ENCODE data around the gene CYP20A1.
"Not testable (repeated sequence)": the region's sequence is repeated elsewhere in the genome, so short reads cannot be mapped to it uniquely, and the experiment has no call there.

The CYP20A1 gene

GRCh38 chr2:203238704-203239526 lies at the start of gene CYP20A1:
Gene CYP20A1, plus strand, starts transcription at chr2:203239018. Its CDS starts 45 bp downstream, at chr2:203239063.
- peak; percentile 96 for DNase-seq

GRCh38 chr2:203190547-203190946 lies 48.3 kb upstream of the CYP20A1 start:
- not testable (repeated sequence) for DNase-seq

GRCh38 chr2:203191026-203191425 lies 47.8 kb upstream of the CYP20A1 start:
- DNase-seq = not testable (repeated sequence)

GRCh38 chr2:203191961-203192360 lies 46.9 kb upstream of the CYP20A1 start:
- DNase-seq = no peak

- no peak for DNase-seq
Observed at GRCh38 chr2:203195331-203196036, 43.3 kb upstream of the CYP20A1 start.

GRCh38 chr2:203200866-203201265 lies 38.0 kb upstream of the CYP20A1 start:
- DNase-seq = no peak

GRCh38 chr2:203201426-203201825 lies 37.4 kb upstream of the CYP20A1 start:
- no peak for DNase-seq

GRCh38 chr2:203209538-203209937 lies 29.3 kb upstream of the CYP20A1 start:
- no peak for DNase-seq

GRCh38 chr2:203225423-203226039 lies 13.3 kb upstream of the CYP20A1 start:
- peak; percentile 52 for DNase-seq

GRCh38 chr2:203229674-203230073 lies 9.1 kb upstream of the CYP20A1 start:
- DNase-seq = not testable (repeated sequence)

GRCh38 chr2:203237346-203238238 lies 1.2 kb upstream of the CYP20A1 start:
- no peak for DNase-seq

GRCh38 chr2:203238292-203238703 lies 520 bp upstream of the CYP20A1 start:
- no peak for DNase-seq

GRCh38 chr2:203240491-203240890 lies 1.7 kb downstream of the CYP20A1 start:
- DNase-seq = no peak

GRCh38 chr2:203242518-203242917 lies 3.7 kb downstream of the CYP20A1 start:
- DNase-seq = no peak

GRCh38 chr2:203246646-203247045 lies 7.8 kb downstream of the CYP20A1 start:
- DNase-seq = no peak

GRCh38 chr2:203252818-203253217 lies 14.0 kb downstream of the CYP20A1 start:
- DNase-seq = no peak

GRCh38 chr2:203253422-203254095 lies 14.7 kb downstream of the CYP20A1 start:
- not testable (repeated sequence) for DNase-seq

- no peak for DNase-seq
Observed at GRCh38 chr2:203261326-203262159, 22.7 kb downstream of the CYP20A1 start.

- no peak for DNase-seq
Observed at GRCh38 chr2:203279288-203279687, 40.5 kb downstream of the CYP20A1 start.

- no peak for DNase-seq
Observed at GRCh38 chr2:203280428-203281064, 41.7 kb downstream of the CYP20A1 start.

Data from CD4-positive, alpha-beta T cell treated with Interleukin-21 for 1 hour (primary cell).